CD14-positive monocyte (primary cell): Measurements from ENCODE around the gene MTA1. TPM values are rescaled to one million over a fixed set of nuclear protein-coding genes. Genes with fewer than 3 reads are reported as not detected.

Source experiments
- DNase-seq, 3 donors: peaks; one replicate each; pipeline ENCODE4 v3.0.0-alpha.2; 2011 to 2022
- H2AFZ ChIP-seq: 2 replicates; pipeline ENCODE4 v1.6.0; 2012; ENCODE audit warnings: mild to moderate bottlenecking, low read depth, low read length, inconsistent platforms; ENCODE audit not compliant: insufficient read depth, poor library complexity, severe bottlenecking
- H3K27ac ChIP-seq, 2 donors: 1 replicate in 1 of 2; 2 replicates in 1 of 2; pipeline ENCODE4 v1.5.1; 2012 to 2013; ENCODE audit warnings: low read length in 2 of 2, control low read depth in 1 of 2, inconsistent platforms in 1 of 2, low read depth in 1 of 2, mild to moderate bottlenecking in 1 of 2
- H3K27me3 ChIP-seq, 2 donors: one replicate each; pipeline versions ENCODE4 v1.6.0 to v1.6.1; 2011 to 2013; ENCODE audit warnings: low read length in 2 of 2; ENCODE audit not compliant: control insufficient read depth in 2 of 2, insufficient read depth in 2 of 2
- H3K36me3 ChIP-seq, 2 donors: replicated peaks in 1 of 2; 1 replicate in 1 of 2; 2 replicates in 1 of 2; pipeline versions ENCODE4 v1.5.1 to v1.6.1; 2012 to 2013; ENCODE audit warnings: low read length in 2 of 2, control low read depth in 1 of 2, inconsistent platforms in 1 of 2, mild to moderate bottlenecking in 1 of 2; ENCODE audit not compliant: insufficient read depth in 2 of 2, control insufficient read depth in 1 of 2
- H3K4me1 ChIP-seq, 2 donors: 1 replicate in 1 of 2; 2 replicates in 1 of 2; pipeline versions ENCODE4 v1.5.1 to v1.6.1; 2012 to 2013; ENCODE audit warnings: low read length in 2 of 2, control low read depth in 1 of 2, inconsistent platforms in 1 of 2, mild to moderate bottlenecking in 1 of 2, moderate library complexity in 1 of 2; ENCODE audit not compliant: insufficient read depth in 2 of 2, control insufficient read depth in 1 of 2
- H3K4me2 ChIP-seq: replicated peaks from 2 replicates; pipeline ENCODE3; 2012; ENCODE audit warnings: low read length, moderate library complexity, mild to moderate bottlenecking; ENCODE audit not compliant: poor library complexity, severe bottlenecking; ENCODE audit errors: extremely low read depth
- H3K4me3 ChIP-seq, 3 experiments: fragments of 200-600 bp in 1 of 3; sonication (generic) in 1 of 3; replicated peaks in 1 of 3; 1 replicate in 2 of 3; 2 replicates in 1 of 3; pipeline ENCODE4 v1.5.1; 2011 to 2013; ENCODE audit warnings: low read length in 3 of 3, mild to moderate bottlenecking in 3 of 3, control low read depth in 2 of 3, low read depth in 2 of 3, inconsistent platforms in 1 of 3, moderate library complexity in 1 of 3
- H3K79me2 ChIP-seq: 2 replicates; pipeline ENCODE4 v1.6.0; 2012; ENCODE audit warnings: mild to moderate bottlenecking, control low read depth, inconsistent platforms, low read length, moderate library complexity; ENCODE audit not compliant: insufficient read depth
- H3K9ac ChIP-seq: 2 replicates; pipeline ENCODE4 v1.6.0; 2017; ENCODE audit warnings: low read length, mild to moderate bottlenecking; ENCODE audit not compliant: insufficient read depth, poor library complexity, severe bottlenecking
- H3K9me3 ChIP-seq, 2 donors: replicated peaks in 1 of 2; 1 replicate in 1 of 2; 2 replicates in 1 of 2; pipeline versions ENCODE4 v1.5.1 to v1.6.1; 2012 to 2013; ENCODE audit warnings: low read length in 2 of 2, control low read depth in 1 of 2; ENCODE audit not compliant: control insufficient read depth in 1 of 2, insufficient read depth in 1 of 2
- H4K20me1 ChIP-seq: 2 replicates; pipeline ENCODE4 v1.6.0; 2012; ENCODE audit warnings: mild to moderate bottlenecking, low read length, control low read depth, moderate library complexity; ENCODE audit not compliant: insufficient read depth
- H3K27ac Mint-ChIP-seq, 7 donors: one replicate each; pipeline ENCODE4 v1.8.0; 2020; ENCODE audit warnings: mild to moderate bottlenecking in 7 of 7, mixed read lengths in 7 of 7, moderate library complexity in 6 of 7, inconsistent platforms in 2 of 7
- H3K27me3 Mint-ChIP-seq, 3 donors: one replicate each; pipeline ENCODE4 v1.8.0; 2021 to 2022; ENCODE audit warnings: low read depth in 3 of 3, mild to moderate bottlenecking in 3 of 3, mixed read lengths in 3 of 3, moderate library complexity in 3 of 3, inconsistent platforms in 1 of 3
- H3K36me3 Mint-ChIP-seq, 2 donors: one replicate each; pipeline ENCODE4 v1.8.0; 2020; ENCODE audit warnings: mixed read lengths in 2 of 2, inconsistent platforms in 1 of 2, mild to moderate bottlenecking in 1 of 2
- H3K4me1 Mint-ChIP-seq: one replicate; pipeline ENCODE4 v1.8.0; 2020; ENCODE audit warnings: mild to moderate bottlenecking, mixed read lengths
- H3K4me3 Mint-ChIP-seq, 2 donors: one replicate each; pipeline ENCODE4 v1.8.0; 2020; ENCODE audit warnings: mild to moderate bottlenecking in 2 of 2, mixed read lengths in 2 of 2, moderate library complexity in 1 of 2
- H3K9me3 Mint-ChIP-seq, 7 donors: one replicate each; pipeline ENCODE4 v1.8.0; 2020 to 2022; ENCODE audit warnings: mixed read lengths in 7 of 7, mild to moderate bottlenecking in 6 of 7, moderate library complexity in 6 of 7, inconsistent platforms in 2 of 7
- WGBS: methylation state at CpG from one replicate; pipeline ENCODE4 v1.1.5; 2013; ENCODE audit warnings: missing lambda C conversion rate; ENCODE audit not compliant: insufficient coverage; 5-methylcytosine and 5-hydroxymethylcytosine counted together
- intact Hi-C, 2 donors: fragments of 100-400 bp; cut with micrococcal nuclease; formaldehyde crosslinking; loops; one replicate each; pipeline versions ENCODE4 v1.15.0 to v1.15.1; 2023
- polyA plus RNA-seq, 3 donors: library from polyadenylated mRNA; depleted of rRNA in 1 of 3; unstranded in 2 of 3; stranded (reverse) in 1 of 3; fragments of 300-500 nt in 2 of 3; fragments of >200 nt in 1 of 3; fragmentation: Illumina TruSeq in 2 of 3; gene quantifications; 1 replicate in 2 of 3; 2 replicates in 1 of 3; pipeline ENCODE4 v1.2.3, GENCODE V29; 2012 to 2021
- TF ChIP-seq, protein P1 (sequence below): fragments of 200-600 bp; IDR thresholded peaks from one replicate; pipeline ENCODE4 v1.8.0; 2022; ENCODE audit warnings: antibody characterized with exemption, mild to moderate bottlenecking

MTA1 gene
- polyA plus RNA-seq, 3 donors, result 0.91 to 102 (median 2.0) TPM

DNA sequence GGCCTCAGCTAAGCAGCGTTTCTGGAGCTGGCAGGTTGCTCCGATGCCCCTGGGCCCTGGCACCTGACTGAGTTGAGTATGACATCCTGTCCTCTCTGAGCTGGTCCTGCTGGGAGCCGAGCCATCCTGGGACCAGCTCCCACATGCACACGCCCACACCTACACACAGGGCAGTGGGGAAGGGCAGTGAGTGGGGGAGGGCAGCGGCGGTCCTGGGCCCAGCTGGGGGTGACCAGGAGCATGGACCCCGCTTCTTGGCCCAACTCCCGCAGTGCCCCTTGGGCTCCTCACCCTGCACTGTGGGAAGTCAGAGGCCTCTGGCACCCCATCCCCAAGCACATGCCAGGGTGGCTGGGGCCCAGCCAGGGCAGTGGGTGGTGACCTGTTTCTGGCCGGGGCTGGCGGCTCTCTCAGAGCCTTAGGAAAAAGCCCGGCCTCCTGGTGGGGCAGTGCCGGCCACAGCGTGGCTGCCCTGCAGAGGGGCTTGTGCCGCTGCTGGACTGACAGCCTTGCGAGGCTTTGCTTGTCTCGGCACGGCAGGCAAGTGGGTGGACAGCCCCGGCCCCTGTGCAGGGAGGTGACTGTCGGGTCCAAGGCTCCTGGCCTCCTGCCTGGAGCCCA, 49.1 kb downstream of the MTA1 start:
- Histone ChIP-seq H3K27ac (no peak overlapping the region), H2AFZ (no peak overlapping the region), H3K4me1 (peaks cover 5 to 6% of the 10 kb centered on the region in 2 donors), H3K36me3 (peaks cover 45 to 47% of the 10 kb centered on the region in 2 donors), H4K20me1 (no peaks in the 10 kb centered on the region), H3K4me2 (no peak overlapping the region), H3K4me3 (no peak overlapping the region), H3K79me2 (no peaks in the 10 kb centered on the region), H3K27me3 (peaks cover 3 to 11% of the 10 kb centered on the region in 2 donors), H3K9ac (no peak overlapping the region), H3K9me3 (no peaks in the 10 kb centered on the region)
- Mint-ChIP-seq H3K27me3 (peaks cover 8 to 15% (median 8%) of the 10 kb centered on the region in 3 donors), H3K36me3 (peaks cover 15 to 31% of the 10 kb centered on the region in 2 donors), H3K27ac (no peak overlapping the region), H3K9me3 (no peaks in the 10 kb centered on the region), H3K4me1 (peaks cover 5% of the 10 kb centered on the region), H3K4me3 (no peak overlapping the region)
- WGBS, result 94% methylated on average over 14 of the region's 19 CpGs
- TF ChIP-seq, protein P1, sequence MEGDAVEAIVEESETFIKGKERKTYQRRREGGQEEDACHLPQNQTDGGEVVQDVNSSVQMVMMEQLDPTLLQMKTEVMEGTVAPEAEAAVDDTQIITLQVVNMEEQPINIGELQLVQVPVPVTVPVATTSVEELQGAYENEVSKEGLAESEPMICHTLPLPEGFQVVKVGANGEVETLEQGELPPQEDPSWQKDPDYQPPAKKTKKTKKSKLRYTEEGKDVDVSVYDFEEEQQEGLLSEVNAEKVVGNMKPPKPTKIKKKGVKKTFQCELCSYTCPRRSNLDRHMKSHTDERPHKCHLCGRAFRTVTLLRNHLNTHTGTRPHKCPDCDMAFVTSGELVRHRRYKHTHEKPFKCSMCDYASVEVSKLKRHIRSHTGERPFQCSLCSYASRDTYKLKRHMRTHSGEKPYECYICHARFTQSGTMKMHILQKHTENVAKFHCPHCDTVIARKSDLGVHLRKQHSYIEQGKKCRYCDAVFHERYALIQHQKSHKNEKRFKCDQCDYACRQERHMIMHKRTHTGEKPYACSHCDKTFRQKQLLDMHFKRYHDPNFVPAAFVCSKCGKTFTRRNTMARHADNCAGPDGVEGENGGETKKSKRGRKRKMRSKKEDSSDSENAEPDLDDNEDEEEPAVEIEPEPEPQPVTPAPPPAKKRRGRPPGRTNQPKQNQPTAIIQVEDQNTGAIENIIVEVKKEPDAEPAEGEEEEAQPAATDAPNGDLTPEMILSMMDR, result no peak
- intact Hi-C loops, result no loop called here
- DNase-seq, result no peak

DNA sequence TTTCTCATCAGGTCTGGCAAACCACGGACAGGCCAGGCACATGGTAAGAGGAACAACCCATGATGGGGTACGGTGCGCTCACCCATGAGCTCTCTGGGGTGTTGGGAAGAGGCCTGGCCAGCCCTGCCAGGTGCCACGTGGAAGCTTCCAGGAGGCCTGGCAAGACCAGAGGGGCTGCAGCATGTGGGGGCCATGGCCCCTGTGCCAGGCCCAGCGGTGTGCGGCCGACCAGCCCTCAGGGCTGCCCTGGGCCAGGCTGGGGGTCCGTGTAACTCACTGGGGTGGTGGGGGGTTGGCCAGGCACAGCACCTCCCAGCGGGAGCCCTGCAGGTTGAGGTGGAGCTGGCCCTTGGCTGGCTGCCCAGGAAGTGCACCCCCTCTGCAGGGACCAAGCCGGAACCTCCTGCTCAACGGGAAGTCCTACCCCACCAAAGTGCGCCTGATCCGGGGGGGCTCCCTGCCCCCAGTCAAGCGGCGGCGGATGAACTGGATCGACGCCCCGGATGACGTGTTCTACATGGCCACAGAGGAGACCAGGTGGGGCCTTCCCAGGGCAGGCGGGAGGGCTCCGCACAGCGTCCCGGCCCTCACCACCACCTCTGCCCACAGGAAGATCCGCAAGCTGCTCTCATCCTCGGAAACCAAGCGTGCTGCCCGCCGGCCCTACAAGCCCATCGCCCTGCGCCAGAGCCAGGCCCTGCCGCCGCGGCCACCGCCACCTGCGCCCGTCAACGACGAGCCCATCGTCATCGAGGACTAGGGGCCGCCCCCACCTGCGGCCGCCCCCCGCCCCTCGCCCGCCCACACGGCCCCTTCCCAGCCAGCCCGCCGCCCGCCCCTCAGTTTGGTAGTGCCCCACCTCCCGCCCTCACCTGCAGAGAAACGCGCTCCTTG, 50.1 kb downstream of the MTA1 start:
- DNase-seq, result no peak
- peak overlapping the region in 1 of 7 donors; percentile 41 for H3K27ac Mint-ChIP-seq
- no peak overlapping the region for H3K4me2 ChIP-seq
- no peaks in the 10 kb centered on the region for H3K9me3 ChIP-seq
- WGBS, result 74% methylated on average over 46 of the region's 54 CpGs
- H3K27me3 Mint-ChIP-seq, result peaks cover 8 to 19% (median 13%) of the 10 kb centered on the region in 3 donors
- intact Hi-C loops, result loop anchor here in 1 of 2 donors (5.0 kb wide), 1 partner anchor 82 kb away; no protein-coding TSS in a partner anchor
- H3K27ac ChIP-seq, result no peak overlapping the region
- no peak overlapping the region for H2AFZ ChIP-seq
- TF ChIP-seq, protein P1, result no peak
- peaks cover 10 to 13% of the 10 kb centered on the region in 2 donors for H3K4me1 ChIP-seq
- H3K79me2 ChIP-seq, result no peaks in the 10 kb centered on the region
- no peak overlapping the region for H3K4me3 ChIP-seq
- no peak overlapping the region for H3K9ac ChIP-seq
- peaks cover 10 to 22% of the 10 kb centered on the region in 2 donors for H3K36me3 Mint-ChIP-seq
- H4K20me1 ChIP-seq, result no peaks in the 10 kb centered on the region
- no peaks in the 10 kb centered on the region for H3K9me3 Mint-ChIP-seq
- H3K27me3 ChIP-seq, result peaks cover 3 to 15% of the 10 kb centered on the region in 2 donors
- peaks cover 36 to 40% of the 10 kb centered on the region in 2 donors for H3K36me3 ChIP-seq
- H3K4me1 Mint-ChIP-seq, result peaks cover 7% of the 10 kb centered on the region
- H3K4me3 Mint-ChIP-seq, result no peak overlapping the region
